GM19025 (cell line): Measurements from ENCODE around the gene TMEM120B.
A peak's percentile ranks its signal among the peaks of the same experiment; 100 is the strongest.
"Not testable (repeated sequence)": the region's sequence is repeated elsewhere in the genome, so short reads cannot be mapped to it uniquely, and the experiment has no call there.

Experiments used
- ATAC-seq: cut with Tn5 transposase; IDR thresholded peaks from one replicate; pipeline ENCODE4 v1.9.1; 2021; ENCODE audit warnings: mild to moderate bottlenecking, low read depth, moderate library complexity; ENCODE audit not compliant: unreplicated experiment

The TMEM120B gene

GRCh38 chr12:121789233-121789781 lies 76.8 kb downstream of the TMEM120B start:
- ATAC-seq, result no peak

GRCh38 chr12:121789800-121790728 lies 77.5 kb downstream of the TMEM120B start:
- ATAC-seq, result peak; percentile 32

GRCh38 chr12:121790785-121791184 lies 78.2 kb downstream of the TMEM120B start:
- ATAC-seq, result not testable (repeated sequence)

- no peak for ATAC-seq
These were observed 79.4 kb downstream of the TMEM120B start for GRCh38 chr12:121791671-121792551.

- no peak for ATAC-seq
These were observed 80.3 kb downstream of the TMEM120B start for GRCh38 chr12:121792607-121793439.

GRCh38 chr12:121793440-121793837 lies 80.9 kb downstream of the TMEM120B start, which contains the start of gene RHOF:
Gene RHOF, minus strand, starts transcription at chr12:121793688. Its CDS starts 55 bp downstream, at chr12:121793633.
- ATAC-seq, result peak; percentile 18

GRCh38 chr12:121793838-121794533 lies 81.4 kb downstream of the TMEM120B start:
- ATAC-seq, result peak; percentile 51

- no peak for ATAC-seq
These were observed 82.0 kb downstream of the TMEM120B start for GRCh38 chr12:121794534-121795033.

GRCh38 chr12:121795034-121795968 lies 82.7 kb downstream of the TMEM120B start:
- ATAC-seq, result no peak

GRCh38 chr12:121796855-121797751 lies 84.6 kb downstream of the TMEM120B start:
- no peak for ATAC-seq

- no peak for ATAC-seq
These were observed 85.6 kb downstream of the TMEM120B start for GRCh38 chr12:121797937-121798786.

- ATAC-seq, result no peak
These were observed 86.2 kb downstream of the TMEM120B start for GRCh38 chr12:121798787-121799155.

GRCh38 chr12:121799156-121799841 lies 86.7 kb downstream of the TMEM120B start:
- ATAC-seq, result peak; percentile 6

- peak; percentile 33 for ATAC-seq
These were observed 87.5 kb downstream of the TMEM120B start for GRCh38 chr12:121799842-121800693.
